HG02623 (cell line): ENCODE measurements around the gene ARFIP2.

ENCODE experiments used
- ATAC-seq: cut with Tn5 transposase; IDR thresholded peaks from one replicate; pipeline ENCODE4 v1.9.1; 2021; ENCODE audit warnings: moderate library complexity; ENCODE audit not compliant: unreplicated experiment

The ARFIP2 gene

GRCh38 chr11:6448574-6448973, 32.6 kb downstream of the ARFIP2 start:
- no peak for ATAC-seq

GRCh38 chr11:6443269-6444003, 37.7 kb downstream of the ARFIP2 start:
- ATAC-seq: peak; percentile 51

DNA sequence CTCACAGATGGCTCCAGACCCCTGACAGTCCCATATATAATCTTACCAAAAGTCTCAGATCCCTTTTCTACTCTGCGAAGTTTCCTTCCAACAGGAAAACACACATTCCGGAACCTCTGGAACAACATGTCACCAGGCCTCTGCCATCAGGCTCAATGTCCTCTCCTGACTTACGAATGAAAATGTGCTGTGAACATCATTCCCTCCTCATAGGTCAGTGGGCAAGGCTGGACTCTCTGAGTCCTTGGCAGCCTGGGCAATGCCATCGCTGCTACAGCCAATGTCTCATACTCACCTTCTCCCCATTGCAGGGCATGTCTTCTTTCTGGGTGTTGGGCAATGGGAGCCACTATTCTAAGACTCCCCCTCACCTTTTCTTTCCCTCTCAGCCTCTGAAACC, 38.7 kb downstream of the ARFIP2 start:
- ATAC-seq: no peak

DNA sequence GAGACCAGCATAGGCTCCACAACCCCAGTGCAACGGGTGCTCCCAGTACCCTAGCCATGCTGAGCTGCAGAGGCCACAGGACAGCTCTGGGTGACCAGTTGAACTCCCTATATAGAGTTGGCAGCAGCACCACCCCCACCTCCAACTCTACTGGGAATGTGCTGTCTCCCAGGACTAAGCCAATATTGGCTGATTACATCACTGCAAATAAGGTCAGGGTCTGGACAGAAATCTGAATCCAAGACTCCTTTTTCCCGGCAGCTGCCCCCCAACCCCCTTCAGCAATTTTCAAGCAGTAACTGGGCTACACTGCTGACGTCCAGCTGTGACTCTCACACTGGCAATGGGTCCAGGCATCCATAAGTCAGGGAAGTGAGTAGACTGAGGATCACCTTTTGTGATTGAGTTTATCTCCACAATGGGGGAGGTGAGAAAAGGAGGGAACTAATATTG, 40.2 kb downstream of the ARFIP2 start, which contains the start of gene HPX:
HPX (minus strand) TSS at position 82 of the 453 bp plus-strand sequence; CDS start at position 58, 24 bp downstream.
- ATAC-seq: no peak

DNA sequence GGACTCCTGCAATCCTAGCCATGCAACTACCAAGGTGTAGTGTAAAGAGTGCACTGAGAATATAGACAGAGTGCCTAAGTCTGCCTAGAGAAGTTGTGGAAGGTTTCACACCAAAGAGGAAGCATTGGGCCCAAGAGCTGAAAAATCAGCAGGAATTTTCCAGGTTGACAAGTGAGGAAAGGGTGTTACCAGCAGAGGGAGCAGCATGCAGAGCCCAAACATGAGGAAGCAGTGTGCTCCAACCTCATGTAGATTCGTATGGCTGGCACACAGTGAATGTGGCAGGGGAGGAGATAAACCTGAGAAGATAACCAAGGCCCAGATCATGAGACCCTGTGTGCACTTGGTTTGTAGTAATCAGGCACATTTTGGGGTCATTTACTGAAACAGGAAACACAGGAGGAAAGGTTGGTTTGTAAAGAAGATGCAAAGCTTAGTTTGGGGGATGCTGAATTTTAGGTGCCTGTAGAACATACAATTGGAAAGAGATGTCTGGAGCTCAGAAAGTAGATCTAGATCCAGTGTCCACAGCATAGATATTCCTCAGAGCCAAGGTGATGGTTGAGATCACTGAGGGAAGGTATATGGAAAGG, 42.1 kb downstream of the ARFIP2 start:
- ATAC-seq: no peak

DNA sequence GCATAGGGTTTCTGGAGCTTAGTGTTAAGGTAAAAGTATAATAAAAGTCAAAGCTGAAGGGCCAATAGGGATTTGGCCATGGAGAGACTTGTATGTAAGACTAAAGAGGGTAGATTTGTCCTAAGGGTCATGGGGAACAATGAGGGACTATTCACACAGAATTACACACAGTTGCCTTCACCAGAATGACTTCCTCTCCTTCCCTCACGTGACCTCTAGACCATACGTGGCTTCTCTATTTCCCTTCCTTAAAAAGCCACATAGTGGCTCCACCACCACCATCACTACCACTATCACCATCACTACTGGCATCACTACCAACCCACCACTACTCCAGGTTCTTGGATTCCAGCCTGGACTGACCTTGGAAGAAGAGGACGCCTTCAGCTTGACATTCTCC, 43.1 kb downstream of the ARFIP2 start:
- no peak for ATAC-seq

DNA sequence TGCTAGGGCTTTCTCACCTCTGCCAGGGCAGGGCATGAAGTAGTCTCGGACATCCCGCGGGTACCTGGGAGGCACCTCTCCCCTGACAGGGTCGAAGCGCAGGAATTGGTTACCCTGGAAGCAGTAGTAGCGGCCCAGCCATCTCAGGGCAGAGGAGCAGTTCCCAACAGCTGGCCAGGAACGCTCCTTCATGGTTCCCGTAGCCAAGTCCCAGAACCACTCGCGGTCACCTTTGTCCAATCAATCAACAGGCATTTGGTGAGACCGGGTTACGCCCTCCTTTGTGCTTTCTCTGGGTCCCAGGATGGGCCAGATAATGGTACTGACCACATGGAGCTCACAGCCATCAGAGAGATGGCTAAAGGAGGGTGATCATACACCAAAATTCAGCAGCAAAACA, 43.7 kb downstream of the ARFIP2 start:
- no peak for ATAC-seq

DNA sequence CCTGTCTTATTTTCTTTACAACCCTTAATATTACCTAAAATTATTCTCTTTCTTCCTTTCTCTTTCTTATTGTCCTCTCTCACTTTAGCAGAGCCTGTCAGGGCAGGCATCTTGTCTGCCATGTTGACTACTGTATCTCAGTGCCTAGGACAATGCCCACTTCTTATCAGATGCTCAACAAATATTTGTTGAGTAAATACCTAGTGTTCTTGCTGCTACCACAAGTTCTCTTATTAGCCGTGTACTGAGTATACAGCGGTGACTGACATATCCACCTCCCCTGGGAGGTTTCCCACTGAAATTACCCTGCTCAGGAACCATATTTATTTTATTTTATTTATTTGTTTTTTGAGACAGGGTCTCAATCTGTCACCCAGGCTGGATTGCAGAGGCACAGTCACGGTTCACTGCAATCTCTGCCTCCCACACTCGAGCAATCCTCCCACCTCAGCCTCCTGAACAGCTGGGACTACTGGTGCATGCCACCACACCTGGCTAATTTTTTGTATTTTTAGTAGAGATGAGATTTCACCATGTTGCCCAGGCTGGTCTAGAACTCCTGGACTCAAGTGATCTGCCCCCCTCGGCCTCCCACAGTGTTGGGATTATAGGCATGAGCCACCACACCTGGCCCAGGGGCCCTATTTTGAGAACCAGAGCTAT, 47.0 kb downstream of the ARFIP2 start:
- ATAC-seq: peak; percentile 51

- ATAC-seq: no peak
Measured at GRCh38 chr11:6431861-6432260, 49.3 kb downstream of the ARFIP2 start.

DNA sequence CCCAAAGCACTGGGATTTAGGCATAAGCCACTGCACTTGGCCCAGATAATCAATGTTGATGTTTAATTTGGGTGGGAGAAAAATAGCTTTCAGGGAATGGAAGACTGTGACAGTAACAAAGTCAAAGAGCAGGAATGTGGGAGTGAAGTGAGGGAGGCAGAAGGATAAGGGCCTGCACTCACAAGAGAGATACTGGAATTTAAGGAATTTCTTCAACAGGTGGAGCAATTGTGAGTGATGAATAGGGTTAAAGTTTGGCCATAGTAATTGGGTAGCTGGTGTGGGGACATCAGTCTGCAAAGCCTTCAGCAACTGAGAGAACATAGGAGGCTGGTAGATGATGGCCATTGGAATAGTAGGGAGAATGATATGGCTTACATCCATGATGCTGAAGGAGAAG, 53.6 kb downstream of the ARFIP2 start:
- no peak for ATAC-seq
